Purkinje cell (primary cell): Measurements from ENCODE around the gene IQCF2. TPM values are rescaled to one million over a fixed set of nuclear protein-coding genes. Genes with fewer than 3 reads are reported as not detected.

ENCODE experiments used
- polyA plus RNA-seq: library from polyadenylated mRNA; unstranded; fragments of >200 nt; fragmentation: Nextera tagmentation; gene quantifications from 2 replicates; pipeline ENCODE4 v1.2.1, GENCODE V29; 2014

Gene IQCF2
- polyA plus RNA-seq = not detected in 2 replicates

GRCh38 chr3:51860703-51861665, at the start of gene IQCF2:
TSS of gene IQCF2 (plus strand) at chr3:51861615. CDS start at chr3:51861667, 52 bp downstream.

GRCh38 chr3:51875501-51875900, 14.1 kb downstream of the IQCF2 start, which contains the start of gene IQCF5:
TSS of gene IQCF5 (minus strand) at chr3:51875601. CDS start at chr3:51875531, 70 bp downstream.

Other genes starting within 250 kb of the IQCF2 start
- gene TEX264, start 190.4 kb upstream of the IQCF2 start, polyA plus RNA-seq = 27.6 and 38.0 TPM in 2 replicates
- gene GRM2, start 154.5 kb upstream of the IQCF2 start, polyA plus RNA-seq = 0.50 TPM in 1 of 2 replicates, not detected in the other
- gene IQCF6, start 82.4 kb upstream of the IQCF2 start, polyA plus RNA-seq = not detected in 2 replicates
- not detected in 2 replicates for gene IQCF5, start 14.0 kb downstream of the IQCF2 start, polyA plus RNA-seq
- gene IQCF1, start 41.7 kb downstream of the IQCF2 start, polyA plus RNA-seq = not detected in 2 replicates
- gene RRP9, start 80.3 kb downstream of the IQCF2 start, polyA plus RNA-seq = 3.4 and 6.5 TPM in 2 replicates
- 2.3 and 2.5 TPM in 2 replicates for gene PARP3, start 80.7 kb downstream of the IQCF2 start, polyA plus RNA-seq
- gene GPR62, start 93.8 kb downstream of the IQCF2 start, polyA plus RNA-seq = 0.53 TPM in 1 of 2 replicates, not detected in the other
- gene PCBP4, start 105.8 kb downstream of the IQCF2 start, polyA plus RNA-seq = 0.67 and 2.1 TPM in 2 replicates
- 2.0 and 3.7 TPM in 2 replicates for gene ABHD14B, start 112.4 kb downstream of the IQCF2 start, polyA plus RNA-seq
- 59.8 and 65.2 TPM in 2 replicates for gene ABHD14A, start 113.4 kb downstream of the IQCF2 start, polyA plus RNA-seq
- 4.4 and 12.2 TPM in 2 replicates for gene ACY1, start 121.9 kb downstream of the IQCF2 start, polyA plus RNA-seq
- gene RPL29, start 134.3 kb downstream of the IQCF2 start, polyA plus RNA-seq = 878 and 896 TPM in 2 replicates
- 0.25 and 1.0 TPM in 2 replicates for gene DUSP7, start 195.0 kb downstream of the IQCF2 start, polyA plus RNA-seq